Adrenal gland (tissue), 5 donors: ENCODE data around the gene ZNF738.

Experiments used
- CTCF ChIP-seq, 6 experiments: fragments of 450-650 bp in 4 of 6; fragments of 200-600 bp in 2 of 6; sonication (generic) in 1 of 6; IDR thresholded peaks; 1 replicate in 5 of 6; 2 replicates in 1 of 6; pipeline versions ENCODE4 v1.5.1 to v1.8.0; 2016 to 2021; ENCODE audit warnings: antibody characterized with exemption in 6 of 6, mild to moderate bottlenecking in 2 of 6, moderate library complexity in 1 of 6
- POLR2A ChIP-seq, 2 donors: fragments of 450-650 bp; IDR thresholded peaks; one replicate each; pipeline ENCODE4 v1.6.1; 2017; ENCODE audit warnings: antibody characterized with exemption in 2 of 2, mild to moderate bottlenecking in 2 of 2, moderate library complexity in 1 of 2
- donor health status: DM: no; HTN: no; CAD: no.

GRCh38 chr19:21352830-21353229 lies 6.0 kb upstream of the ZNF738 start:
- TF ChIP-seq CTCF (IDR thresholded peaks at IDR 0.05) (no peak), POLR2A (IDR thresholded peaks at IDR 0.05) (no peak)
